GM18498 (cell line): ENCODE measurements around the gene TBC1D22A.
A peak's percentile ranks its signal among the peaks of the same experiment; 100 is the strongest.

ENCODE experiments used
- ATAC-seq: cut with Tn5 transposase; IDR thresholded peaks from one replicate; pipeline ENCODE4 v1.9.1; 2021; ENCODE audit warnings: mild to moderate bottlenecking, moderate library complexity; ENCODE audit not compliant: unreplicated experiment

TBC1D22A gene

DNA sequence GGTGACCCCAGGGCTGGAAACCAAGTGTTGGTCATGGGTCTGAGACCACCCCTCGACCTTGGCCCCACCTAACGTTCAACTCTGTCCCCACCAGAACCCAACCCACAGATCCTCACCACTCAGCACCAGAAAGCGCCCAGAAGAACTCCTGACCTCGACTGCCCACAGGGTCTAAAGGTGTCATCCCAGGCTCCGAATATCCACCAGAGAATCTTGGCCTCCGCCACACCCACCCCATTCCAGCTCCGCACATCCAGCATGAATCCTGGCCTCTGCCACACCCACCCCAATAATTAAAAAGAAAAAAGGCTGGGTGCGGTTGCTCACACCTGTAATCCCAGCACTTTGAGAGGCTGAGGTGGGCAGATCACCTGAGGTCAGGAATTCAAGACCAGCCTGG, 25.7 kb upstream of the TBC1D22A start:
- no peak for ATAC-seq

GRCh38 chr22:46737105-46737975, 25.1 kb upstream of the TBC1D22A start:
- ATAC-seq = peak; percentile 34

DNA sequence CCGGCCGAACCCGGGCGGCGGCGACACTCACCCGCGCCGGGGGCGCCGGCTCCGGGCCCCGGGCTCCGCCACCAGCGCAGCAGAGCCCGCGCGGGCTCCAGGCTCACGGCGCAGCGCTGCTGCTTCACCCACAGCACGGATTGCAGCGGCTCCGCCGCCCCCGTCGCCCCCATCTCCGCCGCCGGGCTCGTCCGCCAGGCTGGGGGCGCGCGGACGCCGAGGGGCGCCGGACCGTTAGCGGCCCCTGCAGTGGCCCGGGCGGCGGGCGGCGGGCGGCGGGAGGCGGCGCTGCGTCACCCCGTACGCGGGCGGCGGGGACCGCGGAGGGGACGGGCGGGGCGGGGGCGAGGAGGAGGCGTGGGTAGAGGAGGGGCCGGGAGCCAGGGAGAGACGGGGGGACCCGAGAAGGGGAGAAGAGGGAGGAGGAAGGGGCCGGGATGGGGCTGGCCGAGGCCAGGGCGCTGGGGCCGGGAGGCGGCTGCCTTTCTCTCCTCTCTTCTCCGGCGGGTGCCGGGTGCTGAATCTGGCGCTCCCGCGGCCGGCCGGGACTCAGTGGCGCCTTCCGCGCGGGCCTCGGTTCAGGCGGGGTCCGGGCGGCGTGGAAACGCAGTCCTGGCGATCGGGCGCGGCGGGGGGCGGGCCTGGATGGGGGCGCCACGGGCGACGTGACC, 24.3 kb upstream of the TBC1D22A start, which contains the start of gene CERK:
TSS of gene CERK (minus strand) at position 277 of the 671 bp plus-strand sequence. CDS start at position 173, 104 bp downstream.
- ATAC-seq = peak; percentile 68

- ATAC-seq = no peak
These were observed 23.8 kb upstream of the TBC1D22A start for GRCh38 chr22:46738647-46739093.

DNA sequence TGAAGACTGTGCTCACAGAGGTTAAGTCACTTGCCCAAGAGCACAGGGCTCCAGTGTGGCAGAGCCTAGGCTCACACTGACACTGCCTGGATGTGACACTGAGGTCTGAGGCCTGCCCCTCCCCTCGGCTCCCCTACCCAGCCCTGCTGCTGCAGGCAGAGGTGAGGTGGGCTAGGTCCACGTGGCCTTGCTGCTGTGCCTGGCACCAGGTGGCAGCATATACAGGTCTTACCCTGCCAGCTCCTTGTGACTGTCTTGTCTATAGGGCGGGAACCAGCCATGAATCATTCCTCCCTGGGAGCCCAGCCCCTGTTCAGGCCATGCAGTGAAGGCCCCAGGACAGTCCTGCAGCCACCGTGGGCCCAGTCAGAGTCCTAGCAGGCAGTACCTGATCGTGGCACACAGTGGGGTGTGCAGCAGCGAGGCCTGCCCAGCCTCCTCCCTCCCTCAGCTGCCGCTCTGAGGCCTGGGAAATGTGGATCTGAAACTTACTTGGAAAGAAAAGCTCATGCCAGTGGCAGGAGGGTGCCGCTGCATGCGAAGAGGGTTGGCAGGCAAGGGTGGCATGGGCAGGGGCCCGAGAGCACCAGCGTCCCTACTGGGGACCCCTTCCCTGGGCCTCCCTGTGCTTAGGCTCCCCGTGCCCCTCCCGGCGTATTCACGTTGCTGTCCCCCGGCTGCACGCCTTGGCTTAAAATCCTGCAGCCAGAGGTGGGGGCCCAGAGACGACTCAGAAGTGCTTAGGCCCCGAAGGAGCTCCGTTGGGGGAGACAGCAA, 23.2 kb upstream of the TBC1D22A start:
- ATAC-seq = no peak

- no peak for ATAC-seq
These were observed 21.3 kb upstream of the TBC1D22A start for GRCh38 chr22:46740910-46741780.

GRCh38 chr22:46741974-46742519, 20.4 kb upstream of the TBC1D22A start:
- ATAC-seq = no peak

DNA sequence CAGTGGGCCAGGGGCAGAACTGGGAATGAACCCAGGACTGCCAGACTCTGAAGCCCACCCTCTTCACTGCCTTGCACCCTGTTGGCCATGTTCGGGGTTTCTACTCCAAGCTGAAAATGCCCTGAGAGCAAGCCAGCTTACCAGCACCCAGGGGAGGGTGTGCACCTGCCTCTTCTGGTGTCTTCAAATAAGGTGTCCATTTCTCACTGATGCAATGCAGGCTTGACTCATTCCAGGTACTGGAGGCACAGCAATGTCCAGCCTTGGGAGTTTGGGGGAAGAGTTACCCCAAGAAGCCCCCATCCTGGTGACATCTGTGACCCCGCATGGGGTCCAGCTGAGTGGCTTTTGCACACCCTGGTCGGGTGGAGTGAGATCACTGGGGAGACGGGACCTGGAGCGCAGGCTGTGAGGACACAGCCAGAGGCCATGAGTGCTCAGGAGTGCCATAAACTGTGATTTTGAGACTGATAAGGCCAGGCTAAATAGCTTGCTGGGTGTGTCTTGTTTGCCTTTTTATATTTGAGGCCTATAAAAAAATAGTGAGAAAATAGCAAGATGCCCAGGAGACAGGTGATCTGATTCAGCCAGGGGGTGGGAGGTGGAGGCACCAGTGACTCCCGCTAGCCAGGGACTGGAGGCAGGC, 19.8 kb upstream of the TBC1D22A start:
- no peak for ATAC-seq

- no peak for ATAC-seq
These were observed 17.9 kb upstream of the TBC1D22A start for GRCh38 chr22:46744581-46744980.

- ATAC-seq = no peak
These were observed 16.3 kb upstream of the TBC1D22A start for GRCh38 chr22:46746192-46746591.

DNA sequence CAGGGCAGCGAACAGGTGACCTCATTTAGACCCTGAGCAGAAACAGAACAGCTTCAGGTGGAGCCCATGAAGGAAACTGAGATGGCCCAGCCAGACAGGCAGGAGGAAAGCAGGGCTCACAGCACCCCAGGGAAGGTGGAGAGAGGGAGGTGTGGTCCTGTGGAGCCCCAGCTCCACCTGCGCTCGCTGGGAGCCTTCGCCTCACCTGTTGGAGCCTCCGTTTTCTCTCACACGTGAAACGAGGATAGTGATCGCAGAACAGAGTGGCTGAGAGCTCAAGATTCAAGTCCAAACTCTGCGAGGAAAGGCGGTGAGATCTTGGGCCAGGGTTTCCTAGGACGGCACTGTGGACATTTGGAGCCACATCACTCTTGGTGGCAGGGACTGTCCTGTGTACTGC, 15.8 kb upstream of the TBC1D22A start:
- no peak for ATAC-seq

DNA sequence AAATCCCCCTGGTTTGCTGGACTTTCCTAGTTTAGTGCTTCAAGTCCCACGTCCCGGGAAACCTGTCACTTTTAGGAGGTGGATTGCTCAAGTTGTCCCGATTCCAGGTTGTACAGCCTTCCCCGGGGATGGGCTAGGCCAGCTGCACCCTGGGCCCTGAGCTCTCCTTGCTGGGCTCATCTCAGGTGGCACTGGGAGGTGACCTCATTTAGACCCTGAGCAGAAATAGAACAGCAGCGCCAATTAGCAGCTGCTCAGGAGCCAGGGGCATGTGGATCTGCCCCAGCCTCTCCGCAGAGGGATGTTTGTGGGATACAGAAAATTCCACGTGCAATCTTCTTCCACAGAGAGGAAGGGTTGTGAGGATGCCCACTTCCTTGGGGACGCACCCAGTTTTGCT, 14.8 kb upstream of the TBC1D22A start:
- no peak for ATAC-seq

GRCh38 chr22:46748206-46748907, 14.1 kb upstream of the TBC1D22A start:
- ATAC-seq = no peak

GRCh38 chr22:46748908-46749675, 13.4 kb upstream of the TBC1D22A start:
- no peak for ATAC-seq

DNA sequence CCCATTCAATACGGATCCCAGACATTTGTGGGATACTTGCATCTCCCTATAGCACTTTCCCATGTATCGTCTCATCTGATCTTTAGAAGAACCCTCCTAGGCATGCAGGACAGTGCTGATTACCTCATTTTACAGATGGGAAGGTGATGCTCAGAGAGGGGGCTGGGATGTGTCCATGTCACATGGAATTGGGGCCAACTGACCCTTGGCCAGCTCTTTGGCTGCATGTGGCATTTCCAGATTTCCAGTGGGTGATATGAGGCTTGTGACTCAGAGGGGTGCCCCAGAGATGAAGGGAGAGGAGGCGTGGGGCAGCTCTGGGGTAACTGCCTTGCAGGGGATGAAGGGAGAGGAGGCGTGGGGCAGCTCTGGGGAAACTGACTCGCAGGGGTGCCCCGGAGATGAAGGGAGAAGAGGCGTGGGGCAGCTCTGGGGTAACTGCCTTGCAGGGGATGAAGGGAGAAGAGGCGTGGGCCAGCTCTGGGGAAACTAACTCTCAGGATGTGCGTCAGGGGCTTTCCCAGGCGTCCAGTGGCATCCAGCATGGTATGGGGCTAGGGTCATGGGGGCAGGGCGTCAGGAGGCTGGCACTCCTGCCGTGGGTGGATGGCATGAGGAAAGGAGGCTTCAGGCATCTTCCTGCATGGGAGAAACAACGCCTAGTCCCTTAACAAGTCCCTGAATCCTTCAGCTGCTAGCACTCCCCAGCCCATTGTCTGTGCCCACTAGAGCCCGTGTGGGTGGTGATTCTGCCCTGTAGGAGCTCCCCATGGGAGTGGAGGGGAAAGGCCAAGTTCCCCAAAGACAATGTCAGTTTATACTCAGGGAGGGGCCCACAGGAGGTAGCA, 12.5 kb upstream of the TBC1D22A start:
- no peak for ATAC-seq

GRCh38 chr22:46750530-46750800, 12.0 kb upstream of the TBC1D22A start:
- no peak for ATAC-seq

DNA sequence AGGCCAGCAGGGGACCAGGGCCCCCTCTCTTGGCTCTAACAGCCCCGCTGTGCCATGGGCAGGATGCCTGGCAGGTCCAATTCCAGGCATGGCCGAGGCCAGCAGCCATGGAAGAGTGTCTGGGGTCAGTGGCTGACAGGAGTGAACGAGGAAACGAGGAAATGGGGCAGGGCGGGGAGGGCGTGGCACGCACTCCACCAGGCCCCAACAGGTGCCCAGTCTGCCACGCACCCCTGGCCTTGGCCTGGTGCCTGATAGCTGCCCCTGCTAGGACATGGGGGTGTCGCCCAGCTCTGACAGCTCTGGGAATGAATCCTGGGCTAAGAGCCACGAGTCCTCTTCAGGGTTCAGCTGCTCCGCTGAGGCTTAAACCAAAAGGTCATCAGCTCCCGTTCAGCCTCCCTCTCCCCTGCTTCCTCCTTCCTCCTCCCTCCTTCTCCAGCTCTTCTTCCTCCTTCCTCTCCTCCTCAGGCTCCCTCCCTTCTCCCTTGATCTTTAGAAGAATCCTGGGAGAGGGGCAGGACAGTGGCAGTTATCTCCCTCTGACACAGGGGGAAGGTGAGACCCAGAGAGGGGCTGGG, 11.5 kb upstream of the TBC1D22A start:
- ATAC-seq = no peak
